GM12801 (cell line): ENCODE measurements around the gene FBXO4.

Experiments used
- CTCF ChIP-seq: IDR thresholded peaks from one replicate; pipeline ENCODE4 v1.5.1; 2011; ENCODE audit warnings: control low read depth; ENCODE audit not compliant: insufficient read length; ENCODE audit errors: extremely low read depth

The FBXO4 gene

DNA sequence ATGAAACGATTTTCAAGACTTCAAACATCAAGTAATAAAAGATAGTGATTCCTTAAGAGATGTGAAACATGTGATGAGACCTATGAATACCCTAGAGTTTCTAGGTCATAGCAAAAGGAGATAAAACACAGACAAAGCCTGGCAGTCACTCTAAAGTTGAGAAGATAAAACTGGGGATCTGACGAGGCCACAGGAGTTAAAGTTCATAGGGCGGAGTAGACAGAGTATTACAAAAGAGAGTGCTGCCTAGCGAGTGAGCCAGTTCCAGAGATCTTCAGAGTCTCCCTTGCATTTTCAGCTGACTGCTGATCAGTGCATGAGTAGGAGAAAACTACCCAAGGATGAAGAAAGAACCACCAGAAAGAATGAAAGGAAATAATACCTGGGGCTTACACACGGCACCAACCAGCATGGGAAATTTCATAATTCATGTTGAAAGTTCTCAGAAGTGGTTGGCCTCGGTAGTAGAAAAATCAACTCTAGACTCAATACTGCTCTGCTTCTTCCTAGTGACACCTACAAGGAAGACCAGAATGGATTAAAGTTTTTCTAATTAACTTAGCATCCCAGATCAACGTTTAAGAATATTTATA, 30.4 kb downstream of the FBXO4 start:
- no peak for TF ChIP-seq CTCF

DNA sequence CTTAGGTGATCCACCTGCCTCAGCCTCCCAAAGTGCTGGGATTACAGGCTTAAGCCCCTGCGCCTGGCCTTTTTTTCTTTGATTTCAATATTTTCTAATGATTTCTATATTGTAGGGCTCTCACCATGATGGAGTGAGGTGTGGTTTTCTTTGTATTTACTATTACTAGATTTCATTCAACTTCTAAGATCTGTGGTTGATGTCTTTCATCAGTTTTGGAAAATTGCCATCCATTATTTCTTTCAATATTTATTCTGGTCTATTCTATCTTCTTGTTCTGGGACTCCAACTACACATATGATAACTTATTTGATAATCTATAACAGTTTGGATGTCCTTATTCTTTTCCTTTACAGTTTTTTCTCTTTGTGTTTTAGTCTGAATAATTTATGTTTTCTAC, 31.9 kb downstream of the FBXO4 start:
- no peak for TF ChIP-seq CTCF

DNA sequence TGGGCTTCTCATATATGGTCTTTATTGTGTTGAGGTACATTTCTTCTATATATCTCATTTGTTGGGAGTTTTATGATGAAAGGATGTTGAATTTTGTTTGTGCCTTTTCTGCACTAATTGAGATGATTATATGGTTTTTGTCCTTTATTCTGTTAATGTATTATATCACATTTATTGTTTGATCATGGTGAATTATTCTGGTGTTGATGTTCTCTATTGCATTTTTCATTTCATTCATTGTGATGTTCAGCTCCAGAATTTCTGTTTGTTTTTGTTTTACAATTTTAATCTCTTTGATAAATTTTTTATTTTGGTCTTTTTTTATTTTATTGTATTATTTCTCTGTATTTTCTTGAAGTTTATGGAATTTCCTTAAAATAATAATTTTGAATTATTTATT, 35.4 kb downstream of the FBXO4 start:
- no peak for TF ChIP-seq CTCF

DNA sequence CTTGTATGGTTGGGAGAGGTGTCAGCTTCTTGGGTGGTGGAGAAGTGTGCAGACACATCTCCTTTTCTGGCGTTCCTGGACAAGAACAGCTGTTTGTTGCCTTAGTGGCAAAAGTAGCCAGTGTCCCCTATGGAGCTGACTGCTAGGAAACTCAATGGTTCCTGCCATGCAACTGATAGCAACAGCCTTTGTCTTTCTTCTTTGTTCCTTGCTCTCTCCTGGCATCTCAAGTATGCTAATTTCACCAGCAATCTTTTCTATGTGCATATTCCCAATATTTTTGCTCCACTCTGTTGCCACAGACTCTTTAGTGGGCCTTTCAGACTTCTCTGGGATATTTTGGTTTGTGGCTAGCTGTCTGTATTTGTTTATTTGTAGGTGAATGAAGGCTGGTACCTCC, 36.7 kb downstream of the FBXO4 start:
- no peak for TF ChIP-seq CTCF

DNA sequence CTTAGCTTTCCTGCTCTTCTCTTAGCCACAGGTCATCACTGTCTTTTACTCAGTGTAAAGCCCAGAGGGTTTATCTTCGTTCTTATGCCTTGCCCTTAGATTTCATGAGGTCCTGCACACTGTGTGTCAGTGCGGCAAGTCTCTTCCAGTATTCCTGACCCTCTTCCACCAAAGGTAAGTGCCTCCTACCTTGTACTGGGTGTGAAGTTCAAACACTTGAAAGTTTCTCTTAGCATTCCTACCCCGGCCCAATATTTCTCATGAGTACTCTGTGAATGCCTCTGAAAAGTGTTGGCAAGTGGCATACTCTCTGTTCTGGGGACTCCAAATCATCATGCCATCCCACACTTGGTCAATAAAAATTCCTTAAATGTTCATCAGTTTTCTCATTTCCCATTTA, 37.4 kb downstream of the FBXO4 start:
- no peak for TF ChIP-seq CTCF

DNA sequence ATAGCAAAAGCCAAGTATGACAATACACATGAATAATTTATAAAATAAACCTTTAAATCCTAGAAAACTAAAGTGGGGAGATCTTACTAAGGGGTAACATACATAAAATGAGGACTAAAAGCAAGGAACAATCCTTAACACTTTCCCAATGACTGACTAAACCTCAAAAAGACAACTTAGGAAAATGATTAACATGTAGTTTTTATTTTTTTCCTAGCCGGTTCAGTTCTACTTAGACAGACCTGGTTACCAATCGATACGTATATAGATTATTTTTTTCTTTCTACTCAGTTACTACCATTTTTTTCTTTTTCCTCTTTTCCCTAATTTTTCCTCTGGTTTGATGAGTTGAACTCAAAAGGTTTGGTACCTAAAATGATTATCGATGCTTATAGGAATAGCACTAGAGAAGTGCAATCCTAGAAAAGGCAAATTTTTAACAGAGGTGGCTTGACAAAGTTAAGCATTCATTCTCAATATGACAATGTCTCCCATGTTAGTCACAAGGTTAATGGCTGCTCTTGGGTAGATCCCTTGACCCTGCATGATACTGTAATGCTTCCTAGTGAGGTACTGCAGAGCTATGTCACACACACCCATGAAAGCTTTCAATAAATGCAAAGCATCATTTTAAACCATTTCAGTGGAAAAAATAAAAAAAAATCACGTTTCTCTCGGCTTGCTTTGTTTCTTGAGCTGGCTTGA, 41.5 kb downstream of the FBXO4 start:
- no peak for TF ChIP-seq CTCF

GRCh38 chr5:41967401-41967800, 42.3 kb downstream of the FBXO4 start:
- no peak for TF ChIP-seq CTCF
